HL-60/S4 (cell line): ENCODE results near the gene OR52N2.

Source experiments
- in situ Hi-C: fragments of 300-500 bp; cut with MboI; formaldehyde crosslinking; loops from 2 replicates; pipeline ENCODE4 v1.14.3; 2022; ENCODE audit warnings: low sequenced_read_pairs

Gene OR52N2

DNA sequence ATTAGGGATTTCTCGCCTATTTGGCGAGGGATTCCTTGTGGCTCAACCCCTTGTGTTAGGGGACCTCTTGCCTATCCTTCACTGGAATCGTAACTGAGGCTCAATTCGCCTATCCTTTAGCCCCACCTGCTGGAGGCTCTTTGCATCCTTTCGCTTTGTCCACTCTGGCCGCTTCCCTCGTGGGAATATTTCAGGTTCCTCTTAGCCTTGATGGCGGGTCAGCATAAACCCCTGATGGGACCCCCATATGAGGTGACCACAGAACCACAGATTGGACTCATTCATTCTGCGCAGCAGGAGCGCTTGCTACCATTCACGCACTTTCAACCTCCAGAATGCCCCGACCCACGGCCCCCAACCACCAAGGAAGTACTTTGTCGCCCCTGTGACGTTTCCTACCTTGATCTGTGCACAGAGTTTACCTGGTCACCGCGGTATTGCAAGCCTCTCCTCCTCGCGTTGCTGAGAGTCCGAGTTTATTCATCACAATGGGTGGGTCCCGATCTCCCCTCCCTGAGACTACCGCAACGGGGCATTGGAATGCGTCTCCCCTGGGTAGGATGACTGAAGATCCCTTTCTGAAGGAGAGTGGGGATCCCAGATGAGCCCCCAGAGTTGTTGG, at the start of gene OR52N2:
Gene OR52N2, plus strand, starts transcription at position 425 of the 622 bp plus-strand sequence. CDS start 11,412 bp downstream, outside the sequence.
- in situ Hi-C loops: no loop called here

DNA sequence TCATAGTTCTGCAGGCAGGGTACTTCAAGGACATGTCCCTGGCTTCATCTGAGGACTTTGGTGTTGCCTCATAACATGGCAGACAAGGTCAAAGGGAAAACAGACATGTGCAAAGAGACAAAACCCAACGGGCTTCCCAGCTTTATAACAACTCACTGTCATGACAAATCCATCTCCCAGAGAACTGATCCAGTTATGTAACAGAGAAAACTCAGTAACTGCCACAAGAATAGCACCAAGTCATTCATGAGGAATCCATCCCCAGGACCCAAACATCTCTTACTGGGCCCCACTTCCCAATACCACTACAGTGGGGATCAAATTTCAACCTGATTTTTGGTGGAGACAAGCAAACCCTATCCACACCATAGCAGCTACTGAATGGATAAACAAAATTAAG, 41.7 kb upstream of the OR52N2 start:
- in situ Hi-C loops: no loop called here

GRCh38 chr11:5783255-5783654, 25.5 kb upstream of the OR52N2 start, which contains the start of gene OR52N5:
OR52N5 (minus strand) TSS chr11:5783355; CDS start chr11:5778634, 4,721 bp downstream.
- in situ Hi-C loops: no loop called here

DNA sequence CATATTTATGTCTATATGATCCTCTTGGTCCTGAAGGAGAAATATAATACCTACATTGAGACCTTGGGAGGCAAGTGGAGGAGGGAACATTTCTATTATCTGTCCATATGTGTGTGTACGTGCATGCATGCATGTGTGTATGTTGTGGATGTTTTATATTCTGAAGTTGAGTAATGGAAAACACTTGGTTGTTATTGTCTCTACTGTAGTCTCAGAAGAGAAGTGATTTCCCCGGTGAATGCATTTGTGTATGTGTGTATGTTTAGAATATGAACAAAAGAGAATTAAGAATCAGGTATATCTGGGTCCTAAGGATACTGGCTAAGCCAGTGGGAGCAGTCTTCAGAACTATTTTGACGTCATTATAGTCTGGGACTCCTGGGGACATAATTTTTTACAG, 17.6 kb upstream of the OR52N2 start, which contains the start of gene OR52N1:
Gene OR52N1, minus strand, starts transcription at position 101 of the 400 bp plus-strand sequence. CDS start 2,449 bp downstream, outside the sequence.
- in situ Hi-C loops: no loop called here

- in situ Hi-C loops: no loop called here
Observed at GRCh38 chr11:5796541-5796940, 12.2 kb upstream of the OR52N2 start.

- in situ Hi-C loops: no loop called here
Observed at GRCh38 chr11:5803982-5804381, 4.7 kb upstream of the OR52N2 start.

DNA sequence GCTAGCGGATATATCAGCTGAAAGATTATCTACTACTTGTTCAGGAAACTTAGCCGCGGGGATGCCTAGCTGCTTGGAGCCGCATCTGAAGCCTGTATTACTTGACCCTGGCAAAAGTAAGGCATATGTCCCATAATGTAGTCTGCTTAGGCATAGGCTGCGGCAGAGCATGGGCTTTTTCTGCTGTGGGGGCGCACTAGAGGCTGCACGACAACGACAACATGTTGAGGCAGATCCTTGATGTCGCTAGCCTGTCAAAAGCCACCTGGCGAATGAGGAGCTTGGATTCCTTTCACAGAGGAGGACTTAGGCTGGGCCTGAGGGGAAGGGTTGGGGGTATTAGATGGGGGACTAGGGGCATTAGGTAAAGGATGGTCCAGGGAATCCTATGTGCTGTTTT, 1.1 kb upstream of the OR52N2 start:
- in situ Hi-C loops: no loop called here

DNA sequence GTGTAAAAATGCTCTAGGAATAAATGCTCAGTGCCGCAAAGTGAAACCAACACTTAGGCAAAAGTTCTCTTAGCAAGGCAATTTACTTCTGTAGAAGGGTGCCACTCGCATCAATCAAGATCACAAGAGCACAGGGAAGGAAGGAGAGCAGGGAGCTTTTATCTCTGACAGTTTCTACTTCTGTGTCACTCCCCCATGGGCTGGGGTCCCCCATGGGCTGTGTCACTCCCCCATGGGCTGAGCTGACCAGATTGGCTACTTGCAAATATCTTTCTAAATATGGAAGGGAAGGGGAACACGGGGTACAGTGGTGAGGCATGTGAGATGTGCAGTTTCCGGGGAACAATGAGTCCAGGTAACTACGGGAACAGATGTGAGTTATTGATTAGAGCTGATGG, 397 bp downstream of the OR52N2 start:
- in situ Hi-C loops: no loop called here

DNA sequence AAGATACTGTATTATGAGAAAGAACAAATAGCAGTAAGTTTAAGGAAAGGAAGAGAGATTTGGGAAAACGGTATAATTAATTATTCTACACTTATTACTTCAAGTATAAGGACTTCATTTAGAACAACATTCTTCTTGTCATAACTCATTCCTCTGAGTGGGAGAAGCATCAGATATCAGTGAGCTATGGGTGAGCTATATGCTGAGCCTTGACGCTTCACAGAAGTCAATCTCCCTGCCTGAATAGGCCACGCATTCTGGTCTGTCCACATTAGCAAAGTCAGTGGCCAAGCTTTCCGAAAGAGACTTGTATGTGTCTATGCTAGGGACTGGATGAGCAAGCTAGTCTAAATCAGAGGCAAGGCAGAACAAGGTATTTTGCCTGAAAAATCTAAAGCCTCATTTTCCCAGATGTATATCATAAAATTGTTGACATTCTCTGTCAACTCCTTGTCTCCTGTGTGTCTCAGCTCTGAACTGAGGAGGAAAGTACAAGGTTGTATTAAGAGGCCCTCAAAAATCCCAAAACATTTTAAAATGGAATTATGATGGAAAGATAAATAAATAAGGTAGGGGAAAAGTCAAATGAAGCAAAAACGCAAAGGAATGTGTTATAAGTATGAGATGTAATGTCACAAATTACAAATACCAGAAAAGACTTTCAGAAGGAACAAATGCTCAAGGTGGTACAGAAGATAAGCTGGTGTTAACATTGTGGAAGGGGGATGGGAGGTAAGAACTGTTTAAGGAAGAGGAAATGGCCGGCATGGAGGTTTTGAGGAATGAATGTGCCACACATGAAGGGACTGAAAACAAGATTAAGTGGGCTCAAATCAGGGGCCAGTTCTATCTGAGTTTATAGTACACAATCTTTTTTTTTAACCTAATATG, 1.4 kb downstream of the OR52N2 start:
- in situ Hi-C loops: no loop called here

DNA sequence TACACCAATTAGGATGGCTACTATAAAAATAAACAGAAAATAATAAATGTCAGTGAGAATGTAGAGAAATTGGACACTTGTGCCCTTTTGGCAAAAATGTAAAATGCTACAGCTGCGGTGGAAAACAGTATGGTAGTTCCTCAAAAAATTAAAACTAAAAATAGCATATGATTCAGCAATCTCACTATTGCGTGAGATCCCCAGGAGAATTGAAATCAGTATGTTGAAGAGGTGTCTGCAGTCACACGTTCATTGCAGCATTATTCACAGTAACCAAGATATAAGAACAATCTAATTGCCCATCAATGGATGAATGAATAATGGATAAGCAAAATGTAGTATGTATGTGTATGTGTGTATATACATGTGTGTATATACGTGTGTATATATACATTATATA, 6.8 kb downstream of the OR52N2 start:
- in situ Hi-C loops: no loop called here

- in situ Hi-C loops: no loop called here
Observed at GRCh38 chr11:5818245-5818886, 9.6 kb downstream of the OR52N2 start.

- in situ Hi-C loops: no loop called here
Observed at GRCh38 chr11:5831196-5831829, 22.6 kb downstream of the OR52N2 start.

DNA sequence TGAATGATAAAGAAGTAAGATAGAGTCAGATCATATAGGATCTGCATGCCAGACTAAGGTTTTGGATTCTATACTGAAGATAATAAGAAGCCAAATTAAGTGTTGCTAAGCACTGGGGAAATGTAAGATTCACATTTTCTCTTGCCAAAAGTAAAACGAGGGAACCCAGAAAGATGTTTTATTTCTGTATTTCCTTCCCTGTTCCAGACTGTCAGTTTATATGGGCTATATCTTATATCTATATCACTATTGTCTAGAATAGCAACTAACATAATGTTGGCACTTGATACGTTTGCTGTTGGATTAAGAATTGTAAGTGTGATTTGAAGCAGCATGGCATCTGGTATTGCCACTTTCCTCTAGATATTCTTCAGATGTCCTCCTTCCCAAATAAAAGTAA, 24.7 kb downstream of the OR52N2 start:
- in situ Hi-C loops: no loop called here

DNA sequence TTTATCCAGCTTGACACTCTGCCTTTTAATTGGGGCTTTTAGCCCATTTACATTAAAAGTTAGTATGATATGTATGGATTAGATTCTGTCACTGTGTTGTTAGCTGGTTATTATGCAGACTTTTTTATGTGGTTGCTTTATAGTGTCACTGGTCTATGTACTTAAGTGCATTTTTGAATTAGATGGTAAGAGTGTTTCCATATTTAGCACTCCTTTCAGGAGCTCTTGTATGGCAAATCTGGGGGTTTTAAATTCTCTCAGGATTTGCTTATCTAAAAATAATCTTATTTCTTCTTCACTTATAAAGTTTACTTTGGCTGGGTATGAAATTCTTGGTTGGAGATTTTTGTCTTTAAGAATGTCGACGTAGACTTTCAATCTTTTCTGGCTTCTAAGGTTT, 29.0 kb downstream of the OR52N2 start:
- in situ Hi-C loops: no loop called here

- in situ Hi-C loops: no loop called here
Observed at GRCh38 chr11:5841797-5842196, 33.1 kb downstream of the OR52N2 start, which contains the start of gene OR52E6. OR52E6 (minus strand) TSS chr11:5841897; CDS start chr11:5841897, 0 bp downstream.

DNA sequence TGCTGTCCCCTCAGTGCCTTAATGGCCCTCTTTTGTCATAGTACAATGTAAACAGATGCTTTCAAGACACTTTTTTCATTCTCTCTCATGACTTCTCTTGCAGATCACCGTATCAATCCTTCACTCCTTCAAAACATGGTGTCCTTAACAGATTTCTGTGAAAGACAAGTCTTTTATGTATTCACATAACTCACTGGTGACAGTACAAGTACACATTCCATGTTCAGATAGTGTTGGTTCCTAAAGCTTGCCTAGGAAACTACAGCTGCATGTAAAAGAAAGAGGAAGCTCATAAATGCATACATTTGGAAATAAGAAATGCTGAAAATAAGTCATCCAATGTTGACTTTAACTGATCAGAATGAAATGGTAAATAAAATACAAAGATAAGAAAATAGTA, 38.0 kb downstream of the OR52N2 start:
- in situ Hi-C loops: no loop called here

- in situ Hi-C loops: no loop called here
Observed at GRCh38 chr11:5847711-5848110, 39.0 kb downstream of the OR52N2 start.

DNA sequence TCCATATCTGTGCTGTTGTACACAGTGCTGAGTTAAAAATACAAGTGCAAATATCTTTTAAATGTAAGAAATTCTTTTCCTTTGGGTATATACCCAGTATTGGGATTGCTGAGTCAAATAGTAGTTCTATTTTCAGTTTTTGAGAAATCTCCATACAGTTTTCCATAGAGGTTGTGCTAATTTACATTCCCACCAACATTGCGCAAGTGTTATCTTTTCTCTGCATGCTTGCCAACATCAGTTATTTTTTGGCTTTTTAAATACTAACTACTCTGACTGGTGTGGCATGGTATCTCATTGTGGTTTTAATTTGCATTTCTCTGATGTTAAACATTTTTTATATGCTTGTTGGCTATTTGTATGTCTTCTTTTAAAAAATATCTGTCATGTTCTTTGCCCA, 42.3 kb downstream of the OR52N2 start:
- in situ Hi-C loops: no loop called here

- in situ Hi-C loops: no loop called here
Observed at GRCh38 chr11:5857590-5857989, 48.9 kb downstream of the OR52N2 start, which contains the start of gene OR52E8. OR52E8 (minus strand) TSS chr11:5857690; CDS start chr11:5857690, 0 bp downstream.

GRCh38 chr11:5865826-5866225, 57.1 kb downstream of the OR52N2 start:
- in situ Hi-C loops: no loop called here
